GM18511 (cell line): ENCODE results near the gene RBMS3.
A peak's percentile ranks its signal among the peaks of the same experiment; 100 is the strongest.
"Not testable (repeated sequence)": the region's sequence is repeated elsewhere in the genome, so short reads cannot be mapped to it uniquely, and the experiment has no call there.

Experiments used
- ATAC-seq: cut with Tn5 transposase; IDR thresholded peaks from one replicate; pipeline ENCODE4 v1.9.1; 2021; ENCODE audit warnings: mild to moderate bottlenecking, moderate library complexity; ENCODE audit not compliant: unreplicated experiment

Gene RBMS3

DNA sequence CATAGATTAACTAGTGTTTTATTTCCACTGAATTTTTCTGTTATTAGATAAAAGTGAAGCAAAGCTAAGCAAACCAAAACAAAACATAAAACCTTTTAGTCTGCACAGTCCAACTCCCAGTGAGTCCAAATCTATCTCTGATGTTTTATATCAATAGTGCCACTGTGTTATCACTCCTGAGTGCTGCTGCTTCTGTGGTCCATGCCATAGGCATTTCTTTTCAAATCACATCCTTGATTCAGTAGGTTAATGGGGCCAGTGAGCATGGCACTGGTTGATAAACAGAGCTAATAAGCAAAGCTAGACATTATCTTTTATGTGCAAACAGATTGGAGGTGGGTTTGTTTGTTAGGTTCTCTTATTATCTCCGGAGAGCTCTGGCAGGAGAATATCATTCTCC is 30.0 kb downstream of the RBMS3 start:
- no peak for ATAC-seq

DNA sequence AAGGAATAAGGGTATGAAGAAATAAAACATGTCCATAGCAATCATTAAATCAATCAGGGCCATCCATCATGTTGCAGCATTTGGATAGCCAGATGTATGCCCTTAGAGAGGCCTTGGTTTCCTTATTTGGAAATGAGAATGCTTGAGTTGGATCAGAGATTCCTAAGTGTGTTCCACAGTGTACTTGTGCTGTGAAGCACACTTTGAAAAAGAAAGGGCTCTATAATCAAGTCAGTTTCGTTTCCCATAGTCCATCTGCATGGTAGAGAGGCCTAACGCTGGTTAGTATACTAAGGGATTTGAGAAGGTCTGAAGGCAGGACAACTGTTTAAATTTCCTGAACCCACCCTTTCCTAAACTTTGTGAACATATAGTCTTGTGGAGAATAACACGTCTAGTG is 30.9 kb downstream of the RBMS3 start:
- ATAC-seq = no peak

DNA sequence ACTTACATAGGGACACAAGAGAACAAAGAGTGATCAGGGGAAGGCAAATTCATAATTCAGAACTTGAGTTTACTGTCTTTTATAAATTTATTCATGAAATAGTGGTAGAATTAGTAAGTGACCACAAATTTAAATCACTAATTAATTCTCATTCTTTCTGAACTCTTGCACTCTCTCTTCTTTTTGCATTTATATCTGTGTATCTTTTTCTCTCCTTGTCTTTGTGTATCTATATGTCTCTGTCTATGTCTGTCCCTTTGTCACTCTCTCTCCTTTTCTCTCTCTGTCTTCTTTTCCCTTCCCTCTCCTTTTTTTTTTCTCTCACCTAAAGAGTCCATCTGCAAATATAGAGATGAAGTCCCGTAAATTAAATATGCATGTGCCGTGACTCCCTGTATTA is 31.5 kb downstream of the RBMS3 start:
- ATAC-seq = no peak

DNA sequence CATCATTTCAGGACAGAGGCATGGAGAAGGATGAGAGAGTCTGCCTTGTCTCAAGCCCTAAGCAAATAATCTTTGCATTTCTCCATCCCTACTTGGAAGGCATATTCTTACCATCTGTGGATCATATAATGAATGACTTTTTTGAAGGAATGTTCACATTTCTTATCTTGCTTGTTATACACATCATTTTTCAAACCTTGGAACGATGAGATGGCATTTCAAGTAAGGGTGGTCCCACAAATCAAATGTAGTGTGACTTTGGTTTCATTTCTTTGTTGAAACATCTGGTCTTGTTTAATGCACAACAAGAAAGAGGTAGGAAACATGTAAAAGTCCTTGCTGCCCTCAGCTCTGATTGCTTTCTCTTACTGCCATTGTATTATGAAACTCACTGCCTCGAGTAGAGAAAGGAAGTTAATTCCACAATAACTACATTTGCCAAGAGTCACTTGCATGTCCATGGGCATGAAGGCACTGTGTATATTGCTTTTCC is 32.1 kb downstream of the RBMS3 start:
- no peak for ATAC-seq

DNA sequence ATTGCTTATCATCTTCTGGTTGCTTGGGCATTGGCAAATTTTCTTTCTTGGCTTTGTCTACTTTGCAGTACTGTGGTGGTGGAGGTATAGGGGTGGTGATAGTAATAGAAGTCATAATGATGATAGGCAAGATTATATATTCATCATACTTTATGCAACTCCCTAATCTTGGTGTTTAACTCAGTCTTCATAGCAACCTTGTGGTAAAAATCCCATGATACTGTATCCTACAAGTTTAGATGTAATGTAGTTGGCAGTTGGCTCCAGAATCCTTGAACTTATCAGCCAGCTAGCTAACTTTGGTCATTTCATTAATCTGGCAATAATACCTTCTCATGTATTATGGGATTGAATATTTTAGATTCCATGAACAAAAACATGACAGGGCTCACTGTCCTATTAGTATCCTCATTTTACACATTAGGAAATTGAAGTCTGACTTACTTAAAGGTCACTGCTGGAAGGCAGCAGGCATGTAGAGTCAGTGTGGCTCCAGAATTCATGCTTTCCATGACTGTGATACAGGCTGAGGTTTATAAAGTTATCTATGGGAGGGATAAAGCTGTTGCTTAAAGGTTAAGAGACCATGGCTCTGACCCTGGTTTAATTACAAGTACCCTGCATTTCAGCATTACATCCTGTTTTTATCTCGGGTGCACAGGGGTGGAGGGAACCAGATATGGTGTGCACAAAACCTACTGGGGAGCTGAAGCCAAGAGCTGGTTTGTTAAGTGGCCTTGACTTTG is 33.3 kb downstream of the RBMS3 start:
- no peak for ATAC-seq

DNA sequence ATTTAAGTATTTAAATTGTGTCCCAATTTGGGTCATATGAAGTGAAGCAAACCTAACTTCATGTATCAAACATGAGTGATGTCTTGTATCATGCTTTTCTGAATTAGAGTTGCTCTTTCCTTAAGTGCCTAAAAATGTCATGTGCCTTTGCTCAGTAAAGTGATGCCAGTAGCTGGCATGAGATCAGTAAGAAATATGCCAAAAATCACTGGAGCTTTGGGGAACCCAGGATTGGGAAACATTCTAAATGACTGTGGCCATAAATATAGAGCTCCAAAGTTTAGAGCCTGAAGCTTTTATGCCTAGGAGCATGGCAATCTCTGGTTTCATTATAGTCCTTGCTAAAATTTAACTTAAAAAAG is 33.8 kb downstream of the RBMS3 start:
- ATAC-seq = no peak

DNA sequence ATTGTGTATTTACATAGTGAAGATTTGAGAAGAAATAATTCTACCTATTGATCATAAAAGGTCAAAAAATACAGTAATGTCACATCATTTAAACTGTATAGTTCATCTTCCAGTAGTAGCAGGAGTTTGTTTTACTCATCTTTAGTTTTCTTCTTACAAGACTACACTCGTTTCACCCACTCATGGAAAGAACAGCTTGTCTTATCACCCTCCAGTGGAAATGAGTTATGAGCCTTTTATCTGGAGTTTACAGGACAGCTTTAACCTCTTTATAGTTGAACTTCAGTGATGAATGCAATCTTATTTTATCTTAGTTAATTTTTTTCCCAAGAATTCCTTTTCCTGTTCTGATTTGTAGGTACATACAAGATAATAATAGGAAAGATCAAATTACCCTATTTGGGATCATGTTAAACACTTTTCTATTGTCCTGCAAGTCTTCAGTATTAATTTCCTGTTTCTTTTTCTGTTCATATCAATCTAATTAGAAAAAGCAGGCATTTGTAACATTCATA is 36.8 kb downstream of the RBMS3 start:
- ATAC-seq = no peak

DNA sequence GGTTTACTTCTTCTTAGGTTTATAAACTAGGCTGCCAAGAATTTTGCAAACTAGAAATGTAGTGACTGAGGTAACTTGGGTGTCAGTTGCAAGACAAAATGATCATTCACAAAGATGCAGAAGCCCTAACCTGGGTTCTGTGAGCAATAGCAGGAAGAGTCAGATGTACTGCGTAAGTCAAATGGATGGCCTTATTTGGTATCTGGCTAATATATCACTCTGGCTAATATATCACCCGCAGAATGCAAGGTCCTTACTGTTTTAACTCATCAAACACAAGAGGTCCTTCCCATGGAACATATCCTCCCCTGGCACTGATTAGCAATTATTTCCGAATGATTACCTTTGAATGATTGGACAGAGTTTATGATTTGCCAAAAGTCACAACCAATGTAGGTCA is 37.4 kb downstream of the RBMS3 start:
- ATAC-seq = no peak

DNA sequence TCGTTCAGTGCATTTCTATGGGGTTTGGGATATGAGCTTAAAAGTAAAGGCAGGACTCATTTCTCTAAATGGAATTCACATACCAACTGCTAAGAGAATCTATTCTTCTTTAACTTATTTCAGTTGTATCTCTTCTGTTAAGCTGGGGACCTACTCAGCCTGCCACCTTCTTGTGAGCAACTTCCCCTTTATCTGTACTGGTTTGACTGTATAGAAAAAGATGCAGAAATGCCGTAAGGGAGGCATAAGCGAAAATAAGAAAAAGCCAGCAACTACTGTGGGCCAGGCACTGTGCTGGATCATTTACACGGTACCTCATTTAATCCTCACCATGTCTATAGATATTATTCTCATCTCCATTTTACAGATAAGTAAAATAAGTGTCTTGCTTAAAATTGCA is 38.4 kb downstream of the RBMS3 start:
- ATAC-seq = peak; percentile 69

DNA sequence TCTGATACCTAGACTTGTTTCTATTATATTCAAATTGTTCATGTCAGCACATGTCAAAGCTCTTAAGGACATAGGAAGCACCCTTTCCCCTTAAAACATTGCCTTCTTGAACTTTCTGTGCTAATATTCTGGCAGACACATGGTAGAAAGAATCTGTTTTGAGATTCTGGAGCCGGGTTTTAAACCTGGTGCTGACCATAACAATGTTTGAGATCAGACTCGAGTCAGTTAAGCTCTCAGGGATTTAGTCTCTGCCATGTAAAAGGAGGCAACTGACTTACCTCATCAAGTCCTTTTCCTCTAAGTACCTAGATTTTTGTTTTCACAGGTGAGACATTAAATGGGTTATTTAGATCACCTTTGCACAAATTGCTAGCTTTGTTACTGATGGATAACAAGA is 38.9 kb downstream of the RBMS3 start:
- no peak for ATAC-seq

DNA sequence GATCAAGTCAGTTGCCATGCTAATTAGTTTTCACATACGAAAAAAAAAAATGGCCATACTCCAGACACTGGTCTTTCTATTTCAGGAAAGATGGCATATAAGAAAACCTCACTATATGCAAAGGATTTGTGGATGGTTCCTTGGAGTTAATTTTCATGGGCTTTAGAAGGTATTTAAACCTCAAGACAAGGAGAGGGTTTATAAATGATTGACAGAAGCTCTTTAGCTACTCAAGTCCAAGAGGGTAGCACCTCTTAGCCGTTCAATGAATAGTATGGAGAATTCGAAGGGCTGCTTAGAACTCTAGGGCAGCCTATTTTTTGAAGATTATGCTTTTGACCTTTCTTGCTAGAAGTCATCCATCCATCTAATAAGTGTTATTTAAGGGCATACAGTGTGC is 41.7 kb downstream of the RBMS3 start:
- no peak for ATAC-seq

DNA sequence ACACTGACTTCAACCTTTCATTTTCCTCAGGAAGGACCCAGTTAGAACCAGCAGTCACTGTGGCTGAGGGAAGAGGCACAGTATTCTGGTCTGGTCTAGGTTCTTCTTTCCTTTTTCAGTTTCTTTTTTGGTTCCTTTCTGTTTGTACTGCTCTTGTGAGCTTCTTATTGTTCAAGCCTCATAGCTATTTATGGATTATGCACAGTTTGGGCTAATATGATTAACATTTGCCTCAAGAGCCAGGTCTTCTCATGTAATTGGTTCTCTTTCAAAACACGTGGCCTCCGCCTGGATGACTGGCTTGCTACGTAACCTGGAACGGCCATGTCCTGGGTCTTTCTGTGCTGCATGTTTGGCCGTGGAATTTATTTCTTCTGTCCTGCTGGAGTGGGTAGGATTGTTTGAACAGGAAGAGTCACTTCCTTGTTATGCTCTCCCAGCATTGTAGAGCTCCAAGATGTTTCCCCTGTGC is 43.3 kb downstream of the RBMS3 start:
- ATAC-seq = peak; percentile 96

DNA sequence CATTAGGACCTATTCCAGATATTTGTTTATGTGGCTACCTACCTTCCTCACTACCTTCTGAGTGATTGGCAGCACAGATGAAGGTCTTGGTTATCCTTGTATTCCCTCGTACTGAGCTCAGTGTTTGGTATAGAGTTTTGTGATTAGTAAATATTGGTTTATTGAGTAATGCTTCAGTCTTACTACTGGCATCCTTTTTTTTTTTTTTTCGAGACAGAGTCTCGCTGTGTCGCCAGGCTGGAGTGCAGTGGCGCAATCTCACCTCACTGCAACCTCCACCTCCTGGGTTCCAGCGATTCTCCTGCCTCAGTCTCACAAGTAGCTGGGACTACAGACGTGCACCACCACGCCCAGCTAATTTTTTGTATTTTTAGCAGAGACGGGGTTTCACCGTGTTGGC is 45.7 kb downstream of the RBMS3 start:
- ATAC-seq = not testable (repeated sequence)

DNA sequence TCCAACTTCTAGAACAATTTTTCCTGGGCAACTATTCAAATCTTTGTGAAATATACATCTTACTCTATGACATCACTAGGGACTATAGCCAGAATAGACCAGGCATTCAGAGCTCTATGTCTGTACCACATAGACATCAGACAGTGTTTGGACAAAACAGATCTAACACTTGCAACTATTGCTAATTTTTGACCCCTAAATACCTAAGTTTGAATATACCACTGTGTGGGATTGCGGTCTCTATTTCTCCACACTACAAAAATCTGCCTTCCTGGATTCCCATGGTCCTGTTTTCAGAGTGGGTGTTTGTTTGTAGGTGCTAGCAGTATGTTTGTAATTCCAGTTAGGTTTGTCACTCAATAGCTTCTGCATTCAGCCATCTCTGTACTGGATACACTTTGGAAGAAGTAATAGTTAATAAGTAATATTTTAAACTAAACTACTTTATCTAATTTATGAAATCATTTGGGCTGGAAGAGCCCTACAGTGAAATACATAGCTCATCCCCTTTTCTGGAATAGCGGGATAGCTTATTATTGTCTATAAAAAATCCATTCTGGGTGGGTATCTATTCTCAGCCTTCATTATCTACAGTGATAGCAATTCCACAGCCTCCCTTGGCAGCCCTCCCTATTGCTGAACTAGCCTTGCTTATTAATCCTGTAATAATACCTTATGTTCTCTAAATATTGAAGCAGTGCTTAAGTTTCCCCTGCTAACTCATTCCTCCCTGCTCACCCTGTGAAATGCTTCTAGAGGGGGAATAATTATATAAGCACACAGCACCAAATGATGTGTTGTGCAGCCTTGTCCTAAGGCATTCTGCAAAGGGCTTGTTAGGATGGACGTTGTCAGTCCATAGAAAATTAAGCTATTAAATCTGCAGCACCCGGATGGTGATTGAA is 49.4 kb downstream of the RBMS3 start:
- no peak for ATAC-seq

DNA sequence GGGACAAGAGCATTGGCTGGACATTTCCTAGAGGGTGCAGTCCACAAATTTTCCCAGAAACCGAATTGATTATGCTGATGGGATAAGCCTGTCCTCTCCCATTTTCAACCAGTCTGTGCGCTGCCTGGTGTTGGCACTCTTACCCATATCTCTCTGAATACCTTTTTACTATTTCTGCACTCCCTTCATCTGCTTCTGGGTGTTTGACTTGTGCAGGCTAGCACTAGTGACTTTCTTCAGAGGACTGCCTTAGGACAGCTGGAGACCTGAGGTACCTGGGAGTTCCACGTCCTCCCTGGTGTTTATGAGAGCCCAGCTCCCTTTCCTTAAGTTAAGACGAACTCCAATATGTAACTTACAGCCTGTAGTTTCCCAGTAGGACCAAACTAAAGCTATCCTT is 50.2 kb downstream of the RBMS3 start:
- ATAC-seq = no peak

DNA sequence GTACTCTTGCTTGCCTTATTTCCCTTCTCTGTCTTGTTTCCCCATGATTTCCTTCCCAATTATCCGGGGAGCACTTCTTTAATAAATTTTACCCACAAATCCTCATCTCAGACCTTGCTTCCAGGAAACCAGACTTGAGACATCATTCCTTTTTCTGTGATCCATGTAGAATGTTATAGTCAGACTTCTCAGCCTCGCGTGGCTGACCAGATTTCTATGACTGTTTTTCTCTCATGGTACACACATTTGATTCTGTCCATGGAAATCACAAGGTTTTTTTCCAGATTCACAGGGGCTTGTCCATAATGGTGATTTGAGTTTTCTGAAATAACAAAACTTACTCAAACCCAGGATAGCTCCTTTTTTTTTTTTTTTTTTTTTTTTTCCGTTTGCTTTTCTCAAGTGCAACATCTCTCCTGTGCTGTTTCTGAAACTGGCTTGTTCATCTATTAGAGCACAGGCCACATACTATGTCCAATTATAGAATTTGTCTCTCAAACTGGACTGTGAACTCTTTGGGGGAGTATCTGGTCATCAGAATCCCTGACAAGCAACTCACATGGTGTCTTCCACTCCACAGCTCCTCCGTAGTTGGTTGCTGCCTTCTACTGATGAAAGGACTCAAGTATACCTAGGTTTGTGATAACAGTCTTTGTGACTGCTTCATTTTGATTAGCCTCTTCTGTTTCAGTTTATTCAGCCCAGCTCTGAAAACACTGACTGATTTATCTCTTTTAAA is 50.8 kb downstream of the RBMS3 start:
- peak; percentile 35 for ATAC-seq

DNA sequence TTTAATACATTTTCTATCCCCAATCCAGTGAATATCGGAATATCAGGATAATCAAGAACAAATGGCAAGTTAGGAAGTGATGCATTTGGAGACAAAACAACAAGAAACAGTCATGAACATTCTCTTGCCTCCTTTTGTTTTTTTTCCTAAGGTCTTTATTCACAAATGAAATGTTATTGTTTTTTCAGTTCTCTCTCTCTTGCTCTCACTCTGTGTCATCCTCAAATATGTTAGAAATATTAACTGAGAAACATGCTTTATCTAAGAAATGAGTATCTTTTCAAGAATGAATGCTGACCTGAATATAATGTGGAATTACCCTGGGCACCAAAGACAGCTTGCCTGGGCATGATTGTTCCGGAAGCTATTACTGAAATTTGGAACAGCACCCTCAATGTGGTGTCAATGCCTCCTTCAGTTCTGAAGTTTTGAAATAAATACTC is 51.3 kb downstream of the RBMS3 start:
- peak; percentile 60 for ATAC-seq

DNA sequence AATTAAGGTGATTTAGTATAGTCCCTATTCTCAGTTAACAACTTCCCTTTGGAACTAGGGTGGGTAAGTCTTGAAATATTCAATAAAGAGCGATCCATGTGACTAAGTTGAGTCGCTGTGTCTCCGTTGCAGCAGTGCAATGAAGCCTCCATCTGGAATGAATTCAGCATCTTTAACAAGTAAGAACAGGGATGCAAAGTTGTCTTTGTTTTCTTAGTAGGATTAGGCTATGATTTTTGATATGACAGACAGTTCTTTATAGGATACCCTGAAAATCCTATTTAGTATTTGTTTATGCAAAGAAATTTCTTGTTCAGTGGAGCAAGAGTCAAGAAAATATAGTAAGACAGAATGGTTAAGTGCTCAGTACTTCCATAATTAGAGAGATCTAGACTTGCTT is 52.7 kb downstream of the RBMS3 start:
- ATAC-seq = no peak

DNA sequence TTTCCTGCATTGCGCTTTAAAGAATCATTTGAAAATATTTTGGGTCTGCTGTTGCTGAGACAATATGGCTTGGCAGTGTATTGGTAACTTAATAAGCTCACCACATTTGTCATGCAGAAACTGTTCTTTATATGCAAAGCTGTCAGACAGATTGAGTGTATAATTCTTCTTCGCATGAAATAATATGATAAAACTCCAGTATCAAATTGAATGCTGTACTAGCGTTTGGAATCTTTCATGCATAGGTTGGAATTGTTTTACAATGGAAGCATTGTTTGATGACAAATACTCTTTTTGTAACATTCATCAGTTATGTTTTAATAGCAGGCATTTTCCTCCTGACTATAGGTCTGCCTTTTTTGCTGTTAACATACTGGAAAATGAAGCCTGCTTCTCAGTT is 53.8 kb downstream of the RBMS3 start:
- ATAC-seq = no peak

DNA sequence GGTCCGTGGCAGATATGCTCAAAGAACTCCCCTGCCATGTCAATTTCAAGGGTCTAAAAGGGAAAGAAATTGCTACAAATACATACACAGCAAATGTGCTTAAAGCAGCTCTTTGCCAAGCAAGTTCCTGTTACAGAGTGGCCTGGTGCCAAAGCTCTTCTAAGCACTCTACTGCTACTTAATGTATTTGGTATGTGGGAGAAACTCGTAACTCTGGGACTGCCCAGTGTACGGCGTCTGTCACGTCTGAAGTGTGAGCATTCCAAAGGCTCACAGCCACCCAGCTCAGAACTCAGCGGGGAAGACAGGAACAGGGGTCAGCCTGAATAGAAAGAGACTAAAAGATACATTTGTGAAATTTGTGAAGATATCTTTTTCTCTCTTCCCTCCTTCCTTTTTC is 54.6 kb downstream of the RBMS3 start:
- no peak for ATAC-seq

DNA sequence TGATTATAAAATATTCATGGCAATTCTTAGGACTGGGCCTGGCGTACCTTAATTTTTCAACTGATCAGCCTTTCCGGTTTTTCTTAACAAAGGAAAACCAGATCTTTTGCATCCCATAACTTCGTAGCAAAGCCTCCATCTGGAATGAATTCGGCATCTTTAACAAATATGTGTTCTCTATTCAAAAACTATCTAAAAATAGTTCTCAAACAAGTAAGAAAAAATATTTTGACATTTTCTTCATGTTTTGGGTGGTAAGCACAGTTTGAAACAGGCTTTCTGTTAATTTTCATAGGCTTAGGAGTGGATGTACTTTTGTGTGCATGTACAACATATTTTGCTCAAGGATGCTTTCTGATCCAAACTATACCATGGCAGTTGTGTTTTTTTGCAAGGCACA is 55.1 kb downstream of the RBMS3 start:
- ATAC-seq = no peak
